HUES64 (cell line): ENCODE measurements around the gene CLDN3. TPM values are rescaled to one million over a fixed set of nuclear protein-coding genes. Genes with fewer than 3 reads are reported as not detected.
A peak's percentile ranks its signal among the peaks of the same experiment; 100 is the strongest.

Source experiments
- H3K27ac ChIP-seq: 2 replicates; pipeline ENCODE4 v1.7.0; 2013; ENCODE audit warnings: low read depth, low read length, inconsistent platforms
- H3K27me3 ChIP-seq: 2 replicates; pipeline ENCODE4 v1.6.1; 2013; ENCODE audit warnings: mild to moderate bottlenecking, low read length; ENCODE audit not compliant: insufficient read depth
- H3K36me3 ChIP-seq: 2 replicates; pipeline ENCODE4 v1.6.1; 2013; ENCODE audit warnings: mild to moderate bottlenecking, low read length; ENCODE audit not compliant: insufficient read depth
- H3K4me1 ChIP-seq: 2 replicates; pipeline ENCODE4 v1.6.1; 2013; ENCODE audit warnings: mild to moderate bottlenecking, low read length, moderate library complexity; ENCODE audit not compliant: insufficient read depth
- H3K4me3 ChIP-seq: 2 replicates; pipeline ENCODE4 v1.5.1; 2013; ENCODE audit warnings: mild to moderate bottlenecking, low read length, moderate library complexity
- H3K9ac ChIP-seq: 2 replicates; pipeline ENCODE4 v1.6.1; 2013; ENCODE audit warnings: mild to moderate bottlenecking, low read depth, low read length
- H3K9me3 ChIP-seq: 2 replicates; pipeline ENCODE4 v1.6.1; 2013; ENCODE audit warnings: low read depth, low read length; ENCODE audit not compliant: insufficient read depth
- WGBS: fragments of 150-250, 120-280 bp; methylation state at CpG from one replicate; pipeline ENCODE4 v1.1.7; 2013; ENCODE audit warnings: missing lambda C conversion rate; 5-methylcytosine and 5-hydroxymethylcytosine counted together
- polyA plus RNA-seq, 2 experiments: library from polyadenylated mRNA; stranded (reverse); fragments of 50-300 nt; gene quantifications; one replicate each; pipeline ENCODE4 v1.2.3, GENCODE V29; 2013

CLDN3 gene, protein sequence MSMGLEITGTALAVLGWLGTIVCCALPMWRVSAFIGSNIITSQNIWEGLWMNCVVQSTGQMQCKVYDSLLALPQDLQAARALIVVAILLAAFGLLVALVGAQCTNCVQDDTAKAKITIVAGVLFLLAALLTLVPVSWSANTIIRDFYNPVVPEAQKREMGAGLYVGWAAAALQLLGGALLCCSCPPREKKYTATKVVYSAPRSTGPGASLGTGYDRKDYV
- 9.1 TPM for polyA plus RNA-seq (2013, experiment 1 of 2)
- polyA plus RNA-seq (2013, experiment 2 of 2), result 9.2 TPM

DNA sequence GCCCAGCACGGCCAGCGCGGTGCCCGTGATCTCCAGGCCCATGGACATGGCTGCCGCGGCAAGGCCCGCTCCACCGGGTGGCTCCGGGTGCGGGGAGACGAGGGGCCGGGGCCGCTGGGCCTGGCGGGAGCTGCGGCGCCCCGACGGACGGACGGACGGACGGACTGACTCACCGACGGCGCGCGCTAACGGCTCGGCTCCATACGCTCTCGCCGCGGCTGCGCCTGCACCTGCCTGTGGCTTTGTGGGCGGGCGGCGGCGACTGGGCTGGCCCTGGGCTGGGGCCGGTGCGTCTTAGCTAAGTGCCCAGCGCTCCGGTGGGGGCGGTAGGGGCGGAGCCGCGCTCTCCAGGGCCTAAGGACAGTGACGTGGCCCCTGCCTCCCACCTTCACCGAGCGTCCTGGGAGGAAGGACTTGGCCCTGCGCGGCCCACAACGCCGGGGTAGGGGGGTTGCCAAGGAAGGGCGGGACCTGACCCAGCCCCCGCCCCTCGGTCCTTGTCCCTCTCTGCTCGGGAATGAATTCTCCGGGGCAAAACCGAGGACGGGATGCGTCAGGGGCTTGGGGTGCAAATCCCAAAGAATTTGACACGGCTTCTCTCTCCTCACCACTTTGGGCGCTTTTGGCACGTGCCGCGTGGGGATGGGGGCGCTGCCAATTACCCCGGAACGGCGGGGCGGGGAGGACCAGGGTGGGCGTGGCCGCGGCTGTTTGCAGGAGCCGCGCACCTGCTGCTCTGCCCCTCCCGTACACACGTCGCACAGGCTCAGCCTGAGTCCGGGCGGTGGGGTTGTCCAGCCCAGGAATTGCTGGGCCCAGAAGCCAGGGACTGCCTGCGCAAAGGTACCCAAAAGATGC lies at the start of gene CLDN3:
TSS of gene CLDN3 (minus strand) at position 269 of the 858 bp plus-strand sequence. CDS start at position 48, 221 bp downstream.
- Histone ChIP-seq H3K9ac (peak within 1 kb of the TSS; percentile 53; the same call in 1 of the 2 replicates), H3K4me3 (peak within 1 kb of the TSS; percentile 59), H3K4me1 (no peaks in the 10 kb centered on the region), H3K27ac (peak within 1 kb of the TSS; percentile 34; the same call in 1 of the 2 replicates), H3K36me3 (no peaks in the 10 kb centered on the region), H3K27me3 (peaks cover 18% of the 10 kb centered on the region; the same call in 1 of the 2 replicates), H3K9me3 (no peaks in the 10 kb centered on the region)
- 2% methylated on average over 82 of the region's 82 CpGs for WGBS

DNA sequence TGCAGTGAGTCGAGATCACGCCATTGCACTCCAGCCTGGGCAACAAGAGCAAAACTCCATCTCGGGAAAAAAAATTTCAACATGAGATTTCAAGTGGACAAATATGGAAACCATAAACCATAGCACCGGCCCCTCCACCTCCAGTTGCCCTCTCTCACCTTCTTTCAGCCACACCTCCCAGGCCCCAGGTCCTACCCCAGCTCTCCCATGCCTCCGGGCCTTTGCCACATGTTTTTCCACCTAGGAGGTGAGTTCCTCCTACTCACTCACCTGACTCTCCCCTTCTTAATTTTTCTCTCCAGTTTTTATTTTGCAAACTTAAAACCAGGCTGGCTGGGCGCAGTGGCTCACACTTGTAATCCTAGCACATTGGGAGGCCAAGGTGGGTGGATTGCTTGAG lies 47.1 kb upstream of the CLDN3 start:
- H3K4me3 ChIP-seq, result no peak overlapping the region
- no peak overlapping the region for H3K27ac ChIP-seq
- H3K9ac ChIP-seq, result no peak overlapping the region
- H3K36me3 ChIP-seq, result no peaks in the 10 kb centered on the region
- H3K4me1 ChIP-seq, result no peaks in the 10 kb centered on the region
- H3K27me3 ChIP-seq, result no peaks in the 10 kb centered on the region
- 93% methylated on average over 6 of the region's 6 CpGs for WGBS
- no peaks in the 10 kb centered on the region for H3K9me3 ChIP-seq

DNA sequence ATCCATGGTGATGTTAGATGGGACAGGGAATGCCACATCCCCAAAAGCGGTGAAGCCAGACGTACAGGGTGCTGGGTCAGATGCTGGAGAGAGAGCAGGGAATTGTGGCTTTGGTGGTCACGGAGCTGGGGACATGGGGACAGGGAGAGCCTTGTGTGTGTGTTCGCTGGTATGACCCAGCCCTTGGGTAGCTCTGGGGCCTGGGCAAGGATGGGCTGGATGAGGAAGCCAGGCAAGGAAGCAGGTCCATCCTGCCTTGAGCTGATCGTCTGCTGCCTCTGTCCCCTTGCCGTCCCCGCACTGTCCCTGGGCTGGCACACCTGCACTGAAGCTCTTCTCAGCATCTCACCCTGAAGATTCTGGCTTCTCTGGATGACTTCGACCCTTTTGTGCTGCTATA lies 45.4 kb upstream of the CLDN3 start:
- Histone ChIP-seq H3K27me3 (no peaks in the 10 kb centered on the region), H3K9me3 (no peaks in the 10 kb centered on the region), H3K9ac (no peak overlapping the region), H3K36me3 (no peaks in the 10 kb centered on the region), H3K4me3 (no peak overlapping the region), H3K4me1 (no peaks in the 10 kb centered on the region), H3K27ac (no peak overlapping the region)
- 87% methylated on average over 8 of the region's 8 CpGs for WGBS

DNA sequence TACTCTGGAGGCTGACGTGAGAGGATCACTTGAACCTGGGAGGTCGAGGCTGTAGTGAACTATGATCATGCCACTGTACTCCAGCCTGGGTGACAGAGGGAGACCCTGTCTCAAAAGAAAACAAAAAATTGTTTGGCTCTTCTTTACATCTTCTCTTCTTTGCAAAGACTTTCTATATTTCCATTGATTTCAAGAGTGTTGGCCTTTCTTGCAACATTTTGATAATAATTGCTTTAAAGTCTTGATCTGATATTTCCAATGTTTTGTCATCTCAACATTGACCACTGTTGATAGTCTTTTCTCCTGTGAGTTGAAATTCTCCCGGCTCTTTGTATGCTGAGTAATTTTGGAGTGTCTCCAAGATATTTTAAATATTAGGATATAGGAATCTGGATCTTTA lies 42.9 kb upstream of the CLDN3 start:
- Histone ChIP-seq H3K9me3 (no peaks in the 10 kb centered on the region), H3K4me1 (no peaks in the 10 kb centered on the region), H3K36me3 (no peaks in the 10 kb centered on the region), H3K27ac (no peak overlapping the region), H3K9ac (no peak overlapping the region), H3K27me3 (no peaks in the 10 kb centered on the region), H3K4me3 (no peak overlapping the region)
- 90% methylated on average over 3 of the region's 3 CpGs for WGBS

DNA sequence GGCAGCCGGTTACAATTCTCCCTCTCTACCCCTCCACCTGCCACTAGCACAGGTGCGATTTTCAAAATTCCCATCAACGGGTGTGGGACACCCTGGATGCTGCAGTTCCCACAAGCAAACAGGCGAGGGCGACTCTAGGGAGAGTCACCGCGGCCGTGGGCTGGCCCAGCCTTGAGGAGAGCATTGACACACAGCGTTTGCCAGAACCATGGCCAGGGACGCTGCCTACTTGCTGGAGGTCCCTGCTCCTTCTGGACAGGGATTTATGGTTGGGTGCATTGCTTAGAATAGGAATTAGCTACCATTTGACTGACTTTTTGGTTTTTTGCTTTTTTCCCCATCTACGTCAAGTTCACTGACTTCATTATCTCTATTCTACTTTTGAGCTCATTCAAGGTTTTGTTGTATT lies 41.7 kb upstream of the CLDN3 start:
- no peak overlapping the region for H3K4me3 ChIP-seq
- H3K9me3 ChIP-seq, result no peaks in the 10 kb centered on the region
- H3K27me3 ChIP-seq, result no peaks in the 10 kb centered on the region
- no peaks in the 10 kb centered on the region for H3K36me3 ChIP-seq
- H3K27ac ChIP-seq, result no peak overlapping the region
- H3K4me1 ChIP-seq, result no peaks in the 10 kb centered on the region
- WGBS, result 3% methylated on average over 10 of the region's 11 CpGs
- H3K9ac ChIP-seq, result no peak overlapping the region

DNA sequence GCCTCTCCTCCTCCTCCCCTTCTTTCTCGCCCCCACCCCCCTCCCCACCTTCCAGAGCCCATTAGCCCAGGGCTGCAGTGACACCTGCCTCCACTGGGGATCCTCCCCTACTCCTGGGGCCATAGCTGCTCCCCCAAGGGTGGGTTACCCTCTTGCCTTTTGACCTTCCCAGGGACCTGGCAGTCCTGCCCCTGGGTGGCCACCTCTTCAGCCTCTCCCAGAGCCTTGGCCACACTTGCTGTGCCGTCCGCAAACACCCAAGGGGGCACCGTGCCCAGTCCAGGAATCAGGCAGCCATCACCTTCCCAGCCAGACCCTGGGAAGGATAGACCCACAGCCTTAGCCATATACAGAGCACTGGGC lies 40.9 kb upstream of the CLDN3 start:
- H3K36me3 ChIP-seq, result no peaks in the 10 kb centered on the region
- H3K4me3 ChIP-seq, result no peak overlapping the region
- H3K27me3 ChIP-seq, result no peaks in the 10 kb centered on the region
- no peaks in the 10 kb centered on the region for H3K4me1 ChIP-seq
- no peak overlapping the region for H3K9ac ChIP-seq
- no peaks in the 10 kb centered on the region for H3K9me3 ChIP-seq
- 63% methylated on average over 4 of the region's 4 CpGs for WGBS
- no peak overlapping the region for H3K27ac ChIP-seq

DNA sequence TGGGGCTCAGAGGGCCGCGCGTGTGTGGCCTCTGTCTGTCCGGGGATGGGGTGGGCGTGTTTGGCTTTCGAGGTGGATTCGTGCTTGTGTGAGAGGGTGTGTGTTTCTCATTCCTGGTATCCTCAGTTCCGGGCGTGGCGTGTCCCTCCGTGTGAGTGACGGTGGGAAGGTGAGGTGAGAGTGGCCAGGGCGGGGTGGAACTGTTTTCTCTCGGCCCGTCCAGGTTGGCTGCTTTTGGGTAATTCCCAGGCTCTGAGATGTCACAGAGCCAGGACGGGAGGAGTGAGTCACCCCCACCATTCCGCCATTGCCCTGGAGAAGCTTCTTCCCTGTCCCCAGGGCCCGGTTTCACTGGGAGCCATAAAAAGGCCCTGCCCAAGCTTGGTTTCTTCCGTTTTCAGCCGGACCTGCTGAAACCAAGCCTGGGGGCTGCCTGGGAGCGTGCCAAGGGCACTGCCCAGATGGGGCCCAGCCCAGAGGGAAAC lies 39.4 kb upstream of the CLDN3 start:
- Histone ChIP-seq H3K27me3 (no peaks in the 10 kb centered on the region), H3K4me3 (no peak overlapping the region), H3K27ac (no peak overlapping the region), H3K36me3 (no peaks in the 10 kb centered on the region), H3K9ac (no peak overlapping the region), H3K4me1 (no peaks in the 10 kb centered on the region), H3K9me3 (no peaks in the 10 kb centered on the region)
- WGBS, result 89% methylated on average over 21 of the region's 21 CpGs

DNA sequence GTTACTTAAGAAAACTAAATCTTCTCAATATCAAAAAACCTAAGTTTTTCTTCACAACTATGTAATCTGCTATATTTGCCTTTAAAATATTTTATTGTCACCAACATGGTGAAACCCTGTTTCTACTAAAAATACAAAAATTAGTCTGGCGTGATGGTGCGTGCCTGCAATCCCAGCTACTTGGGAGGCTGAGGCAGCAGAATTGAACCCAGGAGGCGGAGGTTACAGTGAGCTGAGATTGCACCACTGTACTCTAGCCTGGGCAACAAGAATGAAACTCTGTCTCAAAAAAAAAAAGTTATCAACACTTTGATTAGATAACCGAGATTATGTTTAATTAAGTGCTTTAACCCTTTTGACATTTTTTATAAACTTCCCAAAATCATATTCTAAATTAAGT lies 32.4 kb upstream of the CLDN3 start:
- H3K4me1 ChIP-seq, result 0 out of 2 replicates have a peak, but pooled peaks cover 6% of the 10 kb centered on the region
- no peaks in the 10 kb centered on the region for H3K36me3 ChIP-seq
- no peaks in the 10 kb centered on the region for H3K27me3 ChIP-seq
- no peak overlapping the region for H3K4me3 ChIP-seq
- no peak overlapping the region for H3K9ac ChIP-seq
- H3K9me3 ChIP-seq, result no peaks in the 10 kb centered on the region
- 95% methylated on average over 3 of the region's 4 CpGs for WGBS
- H3K27ac ChIP-seq, result no peak overlapping the region

DNA sequence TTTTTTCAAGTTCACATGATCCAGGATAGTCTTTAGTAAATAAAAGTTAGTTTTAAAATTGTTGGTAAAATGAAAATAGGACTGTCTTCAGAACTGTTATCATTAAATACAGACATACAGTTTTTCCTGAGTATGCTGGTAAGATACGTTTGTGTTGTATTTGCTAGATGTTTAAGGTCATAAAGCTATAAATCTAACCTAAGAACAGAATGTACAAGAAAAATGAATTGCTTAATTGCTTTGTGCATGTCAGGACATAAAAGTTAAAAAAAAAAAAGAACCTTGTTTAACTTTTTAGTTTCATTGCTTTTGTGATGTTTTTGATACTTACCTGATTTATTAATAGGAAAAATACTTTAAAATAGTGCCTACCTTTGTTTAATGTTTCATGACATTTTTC lies 31.5 kb upstream of the CLDN3 start:
- Histone ChIP-seq H3K9me3 (no peaks in the 10 kb centered on the region), H3K36me3 (no peaks in the 10 kb centered on the region), H3K4me3 (no peak overlapping the region), H3K27me3 (no peaks in the 10 kb centered on the region), H3K9ac (no peak overlapping the region), H3K27ac (no peak overlapping the region), H3K4me1 (0 out of 2 replicates have a peak, but pooled peaks cover 6% of the 10 kb centered on the region)
- WGBS, result no CpG with 5 or more reads among the region's 1 CpG

DNA sequence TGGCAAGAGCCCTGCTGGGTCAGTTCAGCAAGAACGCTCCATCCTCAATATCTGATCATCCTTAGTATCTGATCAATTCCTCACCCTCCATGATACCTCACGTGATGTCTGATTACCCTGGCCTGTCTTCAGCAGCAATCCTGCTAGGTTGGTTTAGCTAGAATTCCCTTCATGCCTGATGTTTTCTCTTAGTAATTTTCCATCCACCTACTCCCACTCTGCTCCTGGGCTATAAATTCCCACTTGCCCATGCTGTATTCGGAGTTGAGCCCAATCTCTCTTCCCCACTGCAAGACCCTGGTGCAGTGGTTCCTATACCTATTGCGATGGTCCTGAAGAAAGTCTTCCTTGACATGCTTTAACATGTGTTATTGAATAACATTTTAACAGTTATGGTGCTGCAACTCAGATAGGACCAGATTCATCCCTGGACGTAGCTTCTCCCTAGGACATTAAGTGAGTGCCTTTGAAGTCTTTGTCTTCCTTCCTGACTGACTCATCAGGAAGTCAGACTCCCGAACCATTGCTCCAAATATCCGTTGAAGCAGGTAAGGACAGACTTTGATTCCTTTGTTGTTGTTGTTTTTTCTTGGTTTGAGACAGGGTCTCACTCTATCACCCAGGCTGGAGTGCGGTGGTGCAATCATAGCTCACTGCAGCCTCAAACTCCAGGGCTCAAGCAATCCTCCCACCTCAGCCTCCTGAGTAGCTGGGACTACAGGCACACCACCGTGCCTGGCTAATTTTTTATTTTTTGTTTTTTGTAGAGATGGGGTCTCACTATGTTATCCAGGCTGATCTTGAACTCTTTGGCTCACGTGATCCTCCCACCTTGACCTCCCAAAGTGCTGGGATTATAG lies 29.4 kb upstream of the CLDN3 start:
- Histone ChIP-seq H3K27ac (no peak overlapping the region), H3K9me3 (0 out of 2 replicates have a peak, but pooled peaks cover 3% of the 10 kb centered on the region), H3K9ac (no peak overlapping the region), H3K4me3 (no peak overlapping the region), H3K4me1 (0 out of 2 replicates have a peak, but pooled peaks cover 6% of the 10 kb centered on the region), H3K36me3 (no peaks in the 10 kb centered on the region), H3K27me3 (no peaks in the 10 kb centered on the region)
- WGBS, result 66% methylated on average over 9 of the region's 10 CpGs
